GM21515 (cell line): ENCODE data around the gene HIGD1A.

Source experiments
- ATAC-seq: cut with Tn5 transposase; IDR thresholded peaks from one replicate; pipeline ENCODE4 v1.9.1; 2021; ENCODE audit not compliant: unreplicated experiment

Gene HIGD1A

DNA sequence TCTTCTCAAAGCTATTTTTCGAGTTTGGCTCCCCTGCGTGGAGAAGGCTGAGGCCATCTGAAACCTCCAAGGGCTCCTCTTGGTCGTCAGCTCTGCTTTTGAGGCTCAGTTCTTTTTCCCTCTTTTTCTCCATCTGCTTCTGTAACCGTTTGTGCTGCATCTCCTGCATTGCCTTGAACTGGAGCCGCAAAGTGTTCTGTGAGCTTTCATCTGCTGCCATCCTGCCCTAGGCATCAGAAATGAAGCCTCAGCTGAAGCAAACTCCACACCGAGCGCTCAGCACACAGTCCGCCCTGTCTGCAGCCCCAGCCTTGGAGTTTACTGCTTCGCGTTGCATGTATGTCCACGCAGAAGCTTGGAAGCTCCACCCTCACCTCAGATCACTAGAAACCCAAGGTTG, 46.2 kb downstream of the HIGD1A start:
- no peak for ATAC-seq

- no peak for ATAC-seq
Measured at GRCh38 chr3:42756681-42757213, 47.5 kb downstream of the HIGD1A start.

- no peak for ATAC-seq
Measured at GRCh38 chr3:42755681-42756578, 48.4 kb downstream of the HIGD1A start.

DNA sequence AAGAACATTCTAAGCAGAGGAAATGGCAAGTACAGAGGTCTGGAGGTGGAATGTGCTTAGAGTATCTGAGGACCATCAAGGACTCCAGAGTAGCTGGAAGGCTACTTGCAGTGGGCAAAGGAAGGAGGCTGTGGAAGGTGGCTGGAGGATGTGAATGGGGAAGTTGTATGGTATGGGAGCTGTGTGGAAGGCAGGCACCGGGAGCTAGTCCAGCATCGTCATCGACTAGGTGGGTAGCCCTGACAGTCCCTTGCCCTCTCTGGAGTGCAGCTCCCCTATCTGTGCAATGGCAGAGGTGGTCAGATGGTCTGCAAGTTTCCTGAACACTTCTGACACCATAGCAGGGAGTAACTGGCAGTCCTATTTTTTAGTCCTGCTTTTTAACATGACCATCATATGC, 50.5 kb downstream of the HIGD1A start:
- no peak for ATAC-seq

- no peak for ATAC-seq
Measured at GRCh38 chr3:42752961-42753360, 51.3 kb downstream of the HIGD1A start.

GRCh38 chr3:42752441-42752840, 51.8 kb downstream of the HIGD1A start:
- ATAC-seq, result no peak

DNA sequence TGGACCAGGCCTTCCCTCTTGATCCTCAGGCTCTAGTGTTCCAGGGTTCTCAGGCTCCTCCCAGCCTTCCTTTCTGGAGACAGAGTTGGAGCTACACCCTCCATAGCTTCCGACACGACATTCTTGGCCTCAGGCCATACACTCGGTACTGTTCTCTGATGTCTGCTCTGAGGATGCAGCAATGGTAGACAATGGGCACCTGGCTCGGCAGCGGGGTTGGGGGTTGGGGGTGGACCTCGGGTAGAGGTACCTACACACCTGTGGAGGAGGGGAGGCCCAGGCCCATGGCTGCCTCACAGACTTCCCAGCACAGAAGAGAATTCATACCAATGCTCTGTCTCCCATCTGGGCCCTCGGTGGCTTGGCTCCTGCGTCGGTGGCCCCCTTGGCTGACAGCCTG, 52.7 kb downstream of the HIGD1A start:
- ATAC-seq, result no peak

DNA sequence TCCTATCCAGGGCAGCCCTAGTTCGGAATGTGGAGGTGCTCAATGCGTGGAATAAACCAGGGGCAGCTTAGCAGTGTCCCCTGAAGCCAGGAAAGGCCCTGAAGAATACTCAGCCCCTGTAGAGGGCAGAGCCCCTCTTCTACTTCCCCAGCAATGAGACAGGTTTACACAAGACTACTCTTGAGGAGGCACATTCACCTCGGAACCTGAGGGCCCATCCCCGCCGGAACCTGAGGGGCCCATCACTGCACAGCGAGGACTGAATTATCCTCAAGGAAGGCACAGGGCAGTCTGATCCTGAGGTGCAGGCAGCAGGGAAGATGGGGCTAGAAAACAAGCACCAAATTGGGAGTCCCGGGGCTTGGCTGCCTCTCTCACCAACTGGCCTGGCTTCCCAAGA, 53.5 kb downstream of the HIGD1A start:
- ATAC-seq, result no peak

DNA sequence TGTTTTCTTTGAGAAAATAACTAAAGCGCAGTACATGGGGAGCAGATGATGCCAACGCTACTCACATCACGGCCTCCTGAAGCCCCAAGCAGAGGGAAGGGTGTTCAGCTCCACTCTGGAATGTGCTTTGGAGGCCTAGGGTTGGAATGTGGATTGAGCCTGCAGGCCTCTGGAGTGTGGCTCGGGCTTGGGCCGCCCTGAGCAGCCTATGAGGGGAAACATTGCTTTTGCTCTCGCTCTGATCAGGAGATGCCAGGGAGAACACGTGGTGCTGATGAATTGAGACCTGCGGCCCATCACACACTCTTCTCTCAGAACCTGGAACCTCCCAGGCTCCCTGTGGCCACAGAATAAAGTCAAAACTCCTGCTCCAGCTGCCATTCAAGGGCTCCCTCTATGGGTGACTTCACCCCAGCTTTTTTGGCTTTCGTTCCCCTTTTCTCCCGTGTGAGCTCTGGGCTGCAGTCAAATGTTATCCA, 54.5 kb downstream of the HIGD1A start:
- no peak for ATAC-seq

GRCh38 chr3:42749025-42749752, 55.1 kb downstream of the HIGD1A start:
- ATAC-seq, result no peak

- no peak for ATAC-seq
Measured at GRCh38 chr3:42747581-42747980, 56.7 kb downstream of the HIGD1A start.

GRCh38 chr3:42746455-42747450, 57.5 kb downstream of the HIGD1A start:
- no peak for ATAC-seq

DNA sequence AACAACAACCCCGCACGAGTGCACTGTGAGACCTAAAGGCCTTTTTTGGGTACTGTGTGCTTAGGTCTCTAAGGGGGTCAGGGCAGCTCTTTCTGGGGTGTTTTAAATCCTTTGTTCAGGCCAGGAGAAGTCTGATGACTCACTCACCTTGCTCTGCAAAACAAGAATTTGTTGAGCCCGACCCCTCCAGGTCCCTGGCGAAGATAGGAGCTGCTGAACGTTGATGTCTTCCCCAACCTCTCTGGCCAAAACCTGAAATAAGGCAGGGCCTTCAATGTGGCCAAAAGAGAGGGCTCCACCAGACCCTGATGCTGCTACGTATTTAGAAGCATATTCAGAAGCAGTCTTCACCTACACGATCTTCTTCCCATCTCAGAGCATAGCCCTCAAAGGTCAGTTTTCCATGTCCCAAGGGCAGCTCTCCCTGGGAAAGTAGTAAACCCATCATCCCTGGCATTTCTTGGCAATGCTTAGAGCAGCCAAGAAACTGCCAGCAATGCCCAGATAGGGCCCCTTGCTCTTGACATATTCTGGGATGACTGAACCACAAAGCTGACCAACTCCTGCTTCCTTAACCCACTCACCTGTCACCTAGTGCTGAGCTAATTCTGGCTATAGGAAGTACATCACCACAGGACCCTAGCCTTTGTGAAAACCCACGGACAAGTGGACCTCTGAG, 58.4 kb downstream of the HIGD1A start:
- no peak for ATAC-seq

- no peak for ATAC-seq
Measured at GRCh38 chr3:42745291-42745745, 59.0 kb downstream of the HIGD1A start.

- ATAC-seq, result no peak
Measured at GRCh38 chr3:42743204-42743995, 60.9 kb downstream of the HIGD1A start.

DNA sequence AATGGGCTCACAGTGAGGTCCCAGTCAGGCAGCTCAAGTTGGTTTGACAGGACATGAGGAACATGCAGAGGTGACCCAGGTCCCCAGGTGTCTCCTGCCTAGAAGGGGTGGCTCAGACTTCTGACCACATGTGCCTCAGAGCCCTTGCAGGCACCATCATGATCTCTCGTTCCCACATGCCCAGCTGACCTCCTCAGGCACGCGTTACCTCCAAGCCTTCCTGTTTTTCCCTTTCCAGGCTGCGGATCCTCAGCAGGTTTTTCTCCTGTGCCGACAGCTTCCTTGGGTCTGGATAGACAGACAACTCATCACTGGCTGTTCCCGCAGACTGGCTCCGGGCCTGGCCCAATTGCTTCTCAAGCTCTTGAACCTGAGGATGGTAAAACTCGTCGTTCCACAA, 61.6 kb downstream of the HIGD1A start:
- no peak for ATAC-seq

DNA sequence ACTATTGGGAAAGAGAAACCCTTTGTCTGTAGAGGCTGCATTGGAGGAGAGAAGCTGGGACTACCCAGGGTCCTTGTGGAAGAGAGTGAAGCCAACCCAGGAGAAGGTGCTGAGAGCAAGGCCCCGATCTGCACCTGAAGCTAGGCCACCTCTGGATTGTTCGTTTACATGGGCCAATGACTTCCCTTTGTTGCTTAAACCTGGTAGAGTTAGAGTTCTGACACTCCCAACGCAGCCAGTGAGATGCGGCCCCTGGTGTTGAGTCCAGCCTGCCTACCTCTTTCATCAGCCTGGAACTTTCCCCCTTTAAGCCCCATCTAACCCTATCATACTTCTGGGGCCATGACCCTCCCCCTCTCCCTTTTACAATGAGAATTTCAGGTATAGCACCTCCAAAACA, 62.0 kb downstream of the HIGD1A start:
- ATAC-seq, result no peak

- no peak for ATAC-seq
Measured at GRCh38 chr3:42741796-42742195, 62.5 kb downstream of the HIGD1A start.
